Activated CD4-positive, CD25-positive, alpha-beta regulatory T cell treated with anti-CD3 and anti-CD28 coated beads, Interleukin-2, amount 50 U/mL, for 72 hours (primary cell): ENCODE data around the gene OR10V1.

Source experiments
- DNase-seq: peaks from one replicate; pipeline ENCODE4 v3.0.0; 2021

Gene OR10V1

GRCh38 chr11:59713745-59714144, at the start of gene OR10V1:
Gene OR10V1 (minus strand): TSS chr11:59713845. CDS start chr11:59713845, 0 bp downstream.
- no peak for DNase-seq

- no peak for DNase-seq
These were observed 48.3 kb upstream of the OR10V1 start for GRCh38 chr11:59761993-59762392.

GRCh38 chr11:59760771-59761170, 47.1 kb upstream of the OR10V1 start:
- no peak for DNase-seq

GRCh38 chr11:59759900-59760299, 46.3 kb upstream of the OR10V1 start:
- no peak for DNase-seq

GRCh38 chr11:59758401-59759037, 44.9 kb upstream of the OR10V1 start:
- no peak for DNase-seq

GRCh38 chr11:59756845-59757244, 43.2 kb upstream of the OR10V1 start:
- DNase-seq: no peak

GRCh38 chr11:59756558-59756840, 42.9 kb upstream of the OR10V1 start:
- no peak for DNase-seq

GRCh38 chr11:59755701-59756557, 42.3 kb upstream of the OR10V1 start:
- DNase-seq: no peak

GRCh38 chr11:59754859-59755700, 41.4 kb upstream of the OR10V1 start, which contains the start of gene STX3:
Gene STX3 (plus strand): TSS chr11:59755376. CDS start chr11:59755606, 230 bp downstream.
- peak; percentile 63 for DNase-seq

- DNase-seq: peak; percentile 43
These were observed 40.8 kb upstream of the OR10V1 start for GRCh38 chr11:59754494-59754858.

GRCh38 chr11:59753650-59754493, 40.2 kb upstream of the OR10V1 start:
- DNase-seq: peak; percentile 82

- DNase-seq: no peak
These were observed 32.5 kb upstream of the OR10V1 start for GRCh38 chr11:59746111-59746510.

- no peak for DNase-seq
These were observed 17.4 kb upstream of the OR10V1 start for GRCh38 chr11:59730896-59731565.

GRCh38 chr11:59729834-59730233, 16.2 kb upstream of the OR10V1 start:
- no peak for DNase-seq

- no peak for DNase-seq
These were observed 15.3 kb upstream of the OR10V1 start for GRCh38 chr11:59728913-59729312.

GRCh38 chr11:59728154-59728553, 14.5 kb upstream of the OR10V1 start:
- no peak for DNase-seq

GRCh38 chr11:59727426-59727825, 13.8 kb upstream of the OR10V1 start:
- DNase-seq: no peak

GRCh38 chr11:59724066-59724465, 10.4 kb upstream of the OR10V1 start:
- no peak for DNase-seq

- DNase-seq: no peak
These were observed 5.9 kb upstream of the OR10V1 start for GRCh38 chr11:59719556-59719955.

GRCh38 chr11:59716051-59716450, 2.4 kb upstream of the OR10V1 start:
- no peak for DNase-seq

GRCh38 chr11:59710136-59710847, 3.4 kb downstream of the OR10V1 start:
- no peak for DNase-seq
